ENCODE measurements around the gene TGFBR3. TPM values are rescaled to one million over a fixed set of nuclear protein-coding genes. Genes with fewer than 3 reads are reported as not detected.

The TGFBR3 gene
- total and polyA plus RNA-seq, 9 of the 15 experiments (the other 6 are each of a cell fraction or from before 2014, with no cell fraction given) = 3.6 to 32.4 (median 15.6) TPM

DNA sequence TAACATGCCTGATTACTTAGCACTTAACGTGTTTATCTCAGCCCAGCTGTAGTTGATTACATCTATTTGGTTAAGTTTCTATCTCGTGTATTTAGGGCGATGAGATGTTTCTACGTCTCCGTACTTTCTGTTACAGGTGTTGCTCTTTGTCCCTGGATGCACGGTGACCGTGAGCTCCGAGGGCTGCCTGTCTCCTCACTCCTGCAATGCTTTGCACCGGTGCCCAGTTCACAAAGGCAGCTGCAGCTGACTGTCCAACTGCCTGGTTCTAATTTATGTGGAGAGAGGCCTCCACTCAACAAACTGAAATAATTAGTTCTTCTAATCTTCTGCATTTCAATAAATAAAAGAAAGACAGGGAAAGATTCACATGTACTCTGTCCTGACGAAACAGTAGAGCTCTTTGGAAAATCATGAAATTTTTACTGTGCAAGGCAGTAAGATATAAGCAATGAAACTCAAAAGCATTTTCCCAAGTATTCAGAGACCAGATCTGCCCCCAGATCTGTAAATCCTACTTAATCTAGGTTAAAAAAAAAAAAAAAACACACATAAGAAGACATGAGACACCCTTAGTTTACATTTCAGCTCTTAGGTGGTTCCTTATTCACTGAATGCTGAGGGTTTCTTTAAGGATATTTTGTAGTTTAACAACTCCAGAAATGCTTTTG is 108.2 kb downstream of the TGFBR3 start (continued):
- TF ChIP-seq, protein P1, sequence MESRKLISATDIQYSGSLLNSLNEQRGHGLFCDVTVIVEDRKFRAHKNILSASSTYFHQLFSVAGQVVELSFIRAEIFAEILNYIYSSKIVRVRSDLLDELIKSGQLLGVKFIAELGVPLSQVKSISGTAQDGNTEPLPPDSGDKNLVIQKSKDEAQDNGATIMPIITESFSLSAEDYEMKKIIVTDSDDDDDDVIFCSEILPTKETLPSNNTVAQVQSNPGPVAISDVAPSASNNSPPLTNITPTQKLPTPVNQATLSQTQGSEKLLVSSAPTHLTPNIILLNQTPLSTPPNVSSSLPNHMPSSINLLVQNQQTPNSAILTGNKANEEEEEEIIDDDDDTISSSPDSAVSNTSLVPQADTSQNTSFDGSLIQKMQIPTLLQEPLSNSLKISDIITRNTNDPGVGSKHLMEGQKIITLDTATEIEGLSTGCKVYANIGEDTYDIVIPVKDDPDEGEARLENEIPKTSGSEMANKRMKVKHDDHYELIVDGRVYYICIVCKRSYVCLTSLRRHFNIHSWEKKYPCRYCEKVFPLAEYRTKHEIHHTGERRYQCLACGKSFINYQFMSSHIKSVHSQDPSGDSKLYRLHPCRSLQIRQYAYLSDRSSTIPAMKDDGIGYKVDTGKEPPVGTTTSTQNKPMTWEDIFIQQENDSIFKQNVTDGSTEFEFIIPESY (CRISPR knock-in tag; IDR thresholded peaks at IDR 0.05) = no peak
- no peak for TF ChIP-seq ZBTB17 (CRISPR knock-in tag; IDR thresholded peaks at IDR 0.05)

GRCh38 chr1:91777196-91777595 is 108.8 kb downstream of the TGFBR3 start:
- FAIRE-seq (no peak), ATAC-seq (no peak), DNase-seq (ENCODE audit: extremely low read depth in 1 of 4, low spot score in 3 of 4) (no peak)
- Histone ChIP-seq H3K4me3 (no peak overlapping the region), H4K20me1 (replicated peaks; ENCODE audit: control insufficient read depth, insufficient read depth, low read length) (no peaks in the 10 kb centered on the region), H3K4me1 (replicated peaks in 1 of 2; ENCODE audit: control insufficient read depth in 2 of 2, insufficient read depth in 2 of 2, low read length in 2 of 2) (peaks cover 0 to 4% of the 10 kb centered on the region in 2 experiments; a peak in 1 of 5 replicates), H3K9me1 (ENCODE audit: control insufficient read depth, insufficient read depth, low read length) (no peaks in the 10 kb centered on the region), H3K4me2 (ENCODE audit: insufficient read depth, low read length) (no peak overlapping the region), H3K36me3 (ENCODE audit: control insufficient read depth, insufficient read depth, low read length) (peaks cover 2% of the 10 kb centered on the region; the same call in 1 of the 3 replicates), H3K27ac (ENCODE audit: extremely low read depth, low read depth, low read length) (no peak overlapping the region), H3K9ac (ENCODE audit: insufficient read depth in 1 of 2, low read depth in 2 of 2, low read length in 2 of 2) (no peak overlapping the region), H2AFZ (ENCODE audit: low read depth, low read length) (no peak overlapping the region), H3K27me3 (ENCODE audit: control insufficient read depth in 2 of 2, insufficient read depth in 2 of 2, low read length in 2 of 2) (no peaks in the 10 kb centered on the region), H3K79me2 (ENCODE audit: control insufficient read depth, insufficient read depth, low read length) (no peaks in the 10 kb centered on the region), H3K9me3 (replicated peaks; ENCODE audit: control insufficient read depth, insufficient read depth, low read depth, low read length) (no peaks in the 10 kb centered on the region)
- intact Hi-C loops (cut with micrococcal nuclease) (no loop called here), in situ Hi-C loops (cut with MboI) (no loop called here)
- no TSS peak for BruUV-seq (replicated peaks)
- CTCF ChIA-PET (ENCODE audit: low intra/inter-chr PET ratio) = no interaction called here
- 82% methylated on average over 1 of the region's 1 CpG for WGBS (ENCODE audit: insufficient coverage, low coverage, missing lambda C conversion rate)
- POLR2A ChIA-PET = interaction anchor here (1.2 to 1.3 kb wide), 2 partner anchors 8 kb away, joined by 3 read pairs; no protein-coding TSS in a partner anchor
- TF ChIP-seq PTRF (tag; IDR thresholded peaks at IDR 0.05) (no peak), HNRNPH1 (optimal IDR thresholded peaks at IDR 0.05; ENCODE audit: low read depth, low read length) (no peak), FIP1L1 (IDR thresholded peaks at IDR 0.05; ENCODE audit: low read depth, low read length, poor library complexity, severe bottlenecking) (no peak), ATF1 (CRISPR knock-in tag; IDR thresholded peaks at IDR 0.05) (no peak), ATF1 (tag; IDR thresholded peaks at IDR 0.05) (no peak), ZNF507 (tag; conservative IDR thresholded peaks at IDR 0.05) (no peak)
- TF ChIP-seq, protein P1 (CRISPR knock-in tag; IDR thresholded peaks at IDR 0.05) = no peak
- TF ChIP-seq, protein P2, sequence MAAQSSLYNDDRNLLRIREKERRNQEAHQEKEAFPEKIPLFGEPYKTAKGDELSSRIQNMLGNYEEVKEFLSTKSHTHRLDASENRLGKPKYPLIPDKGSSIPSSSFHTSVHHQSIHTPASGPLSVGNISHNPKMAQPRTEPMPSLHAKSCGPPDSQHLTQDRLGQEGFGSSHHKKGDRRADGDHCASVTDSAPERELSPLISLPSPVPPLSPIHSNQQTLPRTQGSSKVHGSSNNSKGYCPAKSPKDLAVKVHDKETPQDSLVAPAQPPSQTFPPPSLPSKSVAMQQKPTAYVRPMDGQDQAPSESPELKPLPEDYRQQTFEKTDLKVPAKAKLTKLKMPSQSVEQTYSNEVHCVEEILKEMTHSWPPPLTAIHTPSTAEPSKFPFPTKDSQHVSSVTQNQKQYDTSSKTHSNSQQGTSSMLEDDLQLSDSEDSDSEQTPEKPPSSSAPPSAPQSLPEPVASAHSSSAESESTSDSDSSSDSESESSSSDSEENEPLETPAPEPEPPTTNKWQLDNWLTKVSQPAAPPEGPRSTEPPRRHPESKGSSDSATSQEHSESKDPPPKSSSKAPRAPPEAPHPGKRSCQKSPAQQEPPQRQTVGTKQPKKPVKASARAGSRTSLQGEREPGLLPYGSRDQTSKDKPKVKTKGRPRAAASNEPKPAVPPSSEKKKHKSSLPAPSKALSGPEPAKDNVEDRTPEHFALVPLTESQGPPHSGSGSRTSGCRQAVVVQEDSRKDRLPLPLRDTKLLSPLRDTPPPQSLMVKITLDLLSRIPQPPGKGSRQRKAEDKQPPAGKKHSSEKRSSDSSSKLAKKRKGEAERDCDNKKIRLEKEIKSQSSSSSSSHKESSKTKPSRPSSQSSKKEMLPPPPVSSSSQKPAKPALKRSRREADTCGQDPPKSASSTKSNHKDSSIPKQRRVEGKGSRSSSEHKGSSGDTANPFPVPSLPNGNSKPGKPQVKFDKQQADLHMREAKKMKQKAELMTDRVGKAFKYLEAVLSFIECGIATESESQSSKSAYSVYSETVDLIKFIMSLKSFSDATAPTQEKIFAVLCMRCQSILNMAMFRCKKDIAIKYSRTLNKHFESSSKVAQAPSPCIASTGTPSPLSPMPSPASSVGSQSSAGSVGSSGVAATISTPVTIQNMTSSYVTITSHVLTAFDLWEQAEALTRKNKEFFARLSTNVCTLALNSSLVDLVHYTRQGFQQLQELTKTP (IDR thresholded peaks at IDR 0.05; ENCODE audit: low read depth in 1 of 2, partially characterized antibody in 2 of 2) = no peak
